ENCODE results near the gene THG1L.

GRCh38 chr5:157729858-157730257 is 1.4 kb upstream of the THG1L start:
- TF ChIP-seq, protein P1, sequence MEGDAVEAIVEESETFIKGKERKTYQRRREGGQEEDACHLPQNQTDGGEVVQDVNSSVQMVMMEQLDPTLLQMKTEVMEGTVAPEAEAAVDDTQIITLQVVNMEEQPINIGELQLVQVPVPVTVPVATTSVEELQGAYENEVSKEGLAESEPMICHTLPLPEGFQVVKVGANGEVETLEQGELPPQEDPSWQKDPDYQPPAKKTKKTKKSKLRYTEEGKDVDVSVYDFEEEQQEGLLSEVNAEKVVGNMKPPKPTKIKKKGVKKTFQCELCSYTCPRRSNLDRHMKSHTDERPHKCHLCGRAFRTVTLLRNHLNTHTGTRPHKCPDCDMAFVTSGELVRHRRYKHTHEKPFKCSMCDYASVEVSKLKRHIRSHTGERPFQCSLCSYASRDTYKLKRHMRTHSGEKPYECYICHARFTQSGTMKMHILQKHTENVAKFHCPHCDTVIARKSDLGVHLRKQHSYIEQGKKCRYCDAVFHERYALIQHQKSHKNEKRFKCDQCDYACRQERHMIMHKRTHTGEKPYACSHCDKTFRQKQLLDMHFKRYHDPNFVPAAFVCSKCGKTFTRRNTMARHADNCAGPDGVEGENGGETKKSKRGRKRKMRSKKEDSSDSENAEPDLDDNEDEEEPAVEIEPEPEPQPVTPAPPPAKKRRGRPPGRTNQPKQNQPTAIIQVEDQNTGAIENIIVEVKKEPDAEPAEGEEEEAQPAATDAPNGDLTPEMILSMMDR (IDR thresholded peaks at IDR 0.05): no peak
- no peak for TF ChIP-seq POLR2A (IDR thresholded peaks at IDR 0.05)
